LNCAP (cell line): ENCODE measurements around the gene ZNF436.

Source experiments
- TF ChIP-seq, protein P1 (sequence below): fragments of 450-650 bp; IDR thresholded peaks from 2 replicates; pipeline ENCODE4 v1.5.1; 2017; ENCODE audit warnings: mild to moderate bottlenecking

The ZNF436 gene

GRCh38 chr1:23397908-23398307, 28.3 kb upstream of the ZNF436 start:
- TF ChIP-seq, protein P1, sequence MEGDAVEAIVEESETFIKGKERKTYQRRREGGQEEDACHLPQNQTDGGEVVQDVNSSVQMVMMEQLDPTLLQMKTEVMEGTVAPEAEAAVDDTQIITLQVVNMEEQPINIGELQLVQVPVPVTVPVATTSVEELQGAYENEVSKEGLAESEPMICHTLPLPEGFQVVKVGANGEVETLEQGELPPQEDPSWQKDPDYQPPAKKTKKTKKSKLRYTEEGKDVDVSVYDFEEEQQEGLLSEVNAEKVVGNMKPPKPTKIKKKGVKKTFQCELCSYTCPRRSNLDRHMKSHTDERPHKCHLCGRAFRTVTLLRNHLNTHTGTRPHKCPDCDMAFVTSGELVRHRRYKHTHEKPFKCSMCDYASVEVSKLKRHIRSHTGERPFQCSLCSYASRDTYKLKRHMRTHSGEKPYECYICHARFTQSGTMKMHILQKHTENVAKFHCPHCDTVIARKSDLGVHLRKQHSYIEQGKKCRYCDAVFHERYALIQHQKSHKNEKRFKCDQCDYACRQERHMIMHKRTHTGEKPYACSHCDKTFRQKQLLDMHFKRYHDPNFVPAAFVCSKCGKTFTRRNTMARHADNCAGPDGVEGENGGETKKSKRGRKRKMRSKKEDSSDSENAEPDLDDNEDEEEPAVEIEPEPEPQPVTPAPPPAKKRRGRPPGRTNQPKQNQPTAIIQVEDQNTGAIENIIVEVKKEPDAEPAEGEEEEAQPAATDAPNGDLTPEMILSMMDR, result no peak

GRCh38 chr1:23396380-23396779, 26.7 kb upstream of the ZNF436 start:
- TF ChIP-seq, protein P1, result no peak

DNA sequence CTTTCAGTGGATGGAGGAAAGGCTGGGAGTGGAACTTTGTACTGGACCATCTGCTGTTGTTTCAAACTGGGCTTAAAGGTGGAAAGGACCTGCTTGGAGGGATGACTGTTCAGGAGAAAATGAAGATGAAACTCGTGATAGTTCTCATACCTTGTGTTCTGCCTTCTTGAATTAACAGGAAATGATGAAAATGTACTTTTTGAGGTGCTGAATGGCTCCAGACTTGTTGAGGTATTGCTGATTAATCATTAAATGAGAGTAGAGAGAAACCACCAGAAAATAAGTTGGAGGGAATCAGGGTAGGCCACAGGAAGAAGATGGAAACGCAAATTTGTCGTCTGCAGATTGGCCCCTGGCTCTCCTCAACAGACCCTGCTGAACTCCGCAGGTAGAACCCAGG, 26.2 kb upstream of the ZNF436 start:
- TF ChIP-seq, protein P1, result no peak

DNA sequence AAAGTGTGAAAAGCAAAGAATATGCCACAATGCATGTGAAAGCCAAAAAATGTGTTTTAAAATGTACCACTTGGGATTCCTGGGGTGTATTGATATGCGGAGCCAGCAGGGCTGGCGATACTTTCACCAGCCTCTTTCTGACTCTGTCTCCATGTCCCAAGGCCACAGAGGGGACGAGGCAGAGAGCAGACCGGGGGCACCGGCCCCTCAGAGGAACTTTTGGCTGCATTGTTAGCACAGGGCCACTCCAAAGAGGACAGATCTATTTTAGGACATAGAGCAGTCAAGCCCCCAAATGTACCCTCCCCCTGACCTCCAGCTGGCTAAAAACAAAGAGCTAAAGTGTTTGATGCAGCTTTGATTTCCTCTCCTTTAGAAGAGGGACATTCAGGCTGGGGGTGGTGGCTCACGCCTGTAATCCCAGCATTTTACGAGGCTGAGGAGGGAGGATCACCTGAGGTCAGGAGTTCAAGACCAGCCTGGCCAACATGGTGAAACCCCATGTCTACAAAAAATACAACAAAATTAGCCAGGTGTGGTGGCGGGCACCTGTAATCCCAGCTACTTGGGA, 25.6 kb upstream of the ZNF436 start:
- TF ChIP-seq, protein P1, result no peak

GRCh38 chr1:23394684-23395083, 25.0 kb upstream of the ZNF436 start:
- TF ChIP-seq, protein P1, result no peak

- TF ChIP-seq, protein P1, result no peak
Measured at GRCh38 chr1:23394181-23394580, 24.5 kb upstream of the ZNF436 start.

- TF ChIP-seq, protein P1, result no peak
Measured at GRCh38 chr1:23393706-23394105, 24.1 kb upstream of the ZNF436 start.
